Ovary (tissue), 3 donors: ENCODE measurements around the gene USP6NL.

ENCODE experiments used
- POLR2A ChIP-seq: fragments of 450-650 bp; IDR thresholded peaks from one replicate; pipeline ENCODE4 v1.6.1; 2017; ENCODE audit warnings: antibody characterized with exemption, mild to moderate bottlenecking, moderate library complexity
- TF ChIP-seq, protein P1 (sequence below), 3 donors: fragments of 450-650 bp in 2 of 3; fragments of 200-600 bp in 1 of 3; IDR thresholded peaks; one replicate each; pipeline versions ENCODE4 v1.5.1 to v1.8.0; 2016 to 2022; ENCODE audit warnings: antibody characterized with exemption in 3 of 3, mild to moderate bottlenecking in 1 of 3
- donor health status: DM: no; HTN: no; CAD: no.

DNA sequence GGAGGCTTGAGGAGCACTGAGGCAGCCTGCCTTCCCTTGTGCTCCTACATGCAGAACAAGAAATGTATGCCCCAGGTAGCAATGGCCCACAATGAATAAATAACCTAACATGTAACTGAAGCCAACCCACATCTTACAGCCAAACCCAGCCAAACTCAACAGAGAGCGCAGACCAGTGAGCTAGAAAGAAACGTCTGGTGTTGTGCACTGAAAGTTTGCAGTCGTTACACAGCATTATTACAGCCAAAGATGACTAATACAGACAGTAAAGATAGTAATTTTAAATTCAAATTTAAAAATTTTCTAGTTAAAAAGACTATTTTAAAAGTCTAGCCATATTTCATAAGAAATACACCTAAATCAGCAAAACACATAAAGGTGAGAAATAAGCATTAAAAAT, 11.2 kb downstream of the USP6NL start:
- TF ChIP-seq POLR2A, result no peak
- TF ChIP-seq, protein P1, sequence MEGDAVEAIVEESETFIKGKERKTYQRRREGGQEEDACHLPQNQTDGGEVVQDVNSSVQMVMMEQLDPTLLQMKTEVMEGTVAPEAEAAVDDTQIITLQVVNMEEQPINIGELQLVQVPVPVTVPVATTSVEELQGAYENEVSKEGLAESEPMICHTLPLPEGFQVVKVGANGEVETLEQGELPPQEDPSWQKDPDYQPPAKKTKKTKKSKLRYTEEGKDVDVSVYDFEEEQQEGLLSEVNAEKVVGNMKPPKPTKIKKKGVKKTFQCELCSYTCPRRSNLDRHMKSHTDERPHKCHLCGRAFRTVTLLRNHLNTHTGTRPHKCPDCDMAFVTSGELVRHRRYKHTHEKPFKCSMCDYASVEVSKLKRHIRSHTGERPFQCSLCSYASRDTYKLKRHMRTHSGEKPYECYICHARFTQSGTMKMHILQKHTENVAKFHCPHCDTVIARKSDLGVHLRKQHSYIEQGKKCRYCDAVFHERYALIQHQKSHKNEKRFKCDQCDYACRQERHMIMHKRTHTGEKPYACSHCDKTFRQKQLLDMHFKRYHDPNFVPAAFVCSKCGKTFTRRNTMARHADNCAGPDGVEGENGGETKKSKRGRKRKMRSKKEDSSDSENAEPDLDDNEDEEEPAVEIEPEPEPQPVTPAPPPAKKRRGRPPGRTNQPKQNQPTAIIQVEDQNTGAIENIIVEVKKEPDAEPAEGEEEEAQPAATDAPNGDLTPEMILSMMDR (IDR thresholded peaks at IDR 0.05), result no peak
